GM12878 (cell line): ENCODE measurements around the gene NPAS4. TPM values are rescaled to one million over a fixed set of nuclear protein-coding genes. Genes with fewer than 3 reads are reported as not detected.

Experiments
- BCL3 ChIP-seq: IDR thresholded peaks from 2 replicates; pipeline ENCODE4 v1.6.1; 2011; ENCODE audit warnings: borderline replicate concordance, low read depth, mild to moderate bottlenecking, moderate library complexity, low read length; ENCODE audit not compliant: insufficient read depth, poor library complexity, severe bottlenecking
- BHLHE40 ChIP-seq, 2 experiments: fragments of 450-650 bp in 1 of 2; IDR thresholded peaks; 2 replicates each; pipeline ENCODE4 v1.6.1; 2011 to 2017; ENCODE audit warnings: low read depth in 2 of 2, borderline replicate concordance in 1 of 2, improper control_type of control experiment in 1 of 2, low read length in 1 of 2, mild to moderate bottlenecking in 1 of 2
- BRCA1 ChIP-seq: IDR thresholded peaks from 2 replicates; pipeline ENCODE4 v1.6.1; 2011; ENCODE audit warnings: low read depth, low read length, improper control_type of control experiment
- CHD1 ChIP-seq: IDR thresholded peaks from 2 replicates; pipeline ENCODE4 v1.6.1; 2012; ENCODE audit warnings: low read depth, low read length, improper control_type of control experiment
- CREB1 ChIP-seq: IDR thresholded peaks from 2 replicates; pipeline ENCODE4 v1.6.1; 2012; ENCODE audit warnings: low read depth, mild to moderate bottlenecking, inconsistent platforms
- CREM ChIP-seq: IDR thresholded peaks from 2 replicates; pipeline ENCODE4 v1.6.1; 2014; ENCODE audit warnings: antibody characterized with exemption, low read depth
- FOXM1 ChIP-seq: IDR thresholded peaks from 2 replicates; pipeline ENCODE4 v1.6.1; 2012; ENCODE audit warnings: low read depth, mild to moderate bottlenecking, inconsistent platforms, low read length, moderate library complexity
- JUNB ChIP-seq: IDR thresholded peaks from 2 replicates; pipeline ENCODE4 v1.6.1; 2016; ENCODE audit warnings: antibody characterized with exemption, mild to moderate bottlenecking
- KDM1A ChIP-seq: fragments of 200-600 bp; sonication (generic); IDR thresholded peaks from 2 replicates; pipeline ENCODE4 v1.6.1; 2016; ENCODE audit warnings: borderline replicate concordance
- NFXL1 ChIP-seq: fragments of 450-650 bp; IDR thresholded peaks from 2 replicates; pipeline ENCODE4 v1.6.1; 2017; ENCODE audit warnings: antibody characterized with exemption, mild to moderate bottlenecking, borderline replicate concordance
- NR2C2 ChIP-seq: IDR thresholded peaks from 2 replicates; pipeline ENCODE4 v1.6.1; 2011; ENCODE audit warnings: borderline replicate concordance, low read depth; ENCODE audit not compliant: control insufficient read depth, insufficient read length
- PAX5 ChIP-seq: IDR thresholded peaks from 2 replicates; pipeline ENCODE4 v1.6.1; 2011; ENCODE audit warnings: low read depth, low read length, borderline replicate concordance
- RAD21 ChIP-seq: IDR thresholded peaks from 2 replicates; pipeline ENCODE4 v1.6.1; 2011; ENCODE audit warnings: mild to moderate bottlenecking, low read depth, low read length, moderate library complexity; ENCODE audit not compliant: insufficient read depth
- RELA ChIP-seq: fragments of 450-650 bp; IDR thresholded peaks from 2 replicates; pipeline ENCODE4 v1.8.0; 2014; ENCODE audit warnings: borderline replicate concordance; ENCODE audit not compliant: partially characterized antibody
- SREBF1 ChIP-seq: IDR thresholded peaks from 2 replicates; pipeline ENCODE4 v1.6.1; 2012; ENCODE audit warnings: mild to moderate bottlenecking, low read length
- TARDBP ChIP-seq: IDR thresholded peaks from 2 replicates; pipeline ENCODE4 v1.6.1; 2016; ENCODE audit warnings: borderline replicate concordance
- TBL1XR1 ChIP-seq: IDR thresholded peaks from 2 replicates; pipeline ENCODE4 v1.6.1; 2012; ENCODE audit warnings: low read depth, low read length, improper control_type of control experiment
- polyA plus RNA-seq, 11 experiments: library from polyadenylated mRNA; depleted of rRNA in 4 of 11; unstranded in 6 of 11; stranded (reverse) in 5 of 11; fragments of >200 nt; fragmentation: Nextera tagmentation in 4 of 11; fragmentation: Illumina TruSeq in 1 of 11; extraction: Ambion mirVana in 4 of 11; extraction: Trizol in 1 of 11; gene quantifications; 1 replicate in 1 of 11; 2 replicates in 10 of 11; pipeline versions ENCODE4 v1.2.1 to v1.2.3, GENCODE V29; 2011 to 2016; ENCODE audit warnings: inconsistent platforms in 2 of 11, missing spikeins in 2 of 11, low read depth in 1 of 11
- total RNA-seq, 4 experiments: library from RNA; depleted of rRNA in 3 of 4; stranded (reverse); fragments of >200 nt in 3 of 4; fragmentation: Illumina TruSeq in 1 of 4; extraction: Trizol in 1 of 4; gene quantifications; 2 replicates each; pipeline versions ENCODE4 v1.2.1 to v1.2.3, GENCODE V29; 2013 to 2021
- TF ChIP-seq, protein P1 (sequence below): IDR thresholded peaks from 2 replicates; pipeline ENCODE4 v1.6.1; 2011; ENCODE audit warnings: mild to moderate bottlenecking, low read depth, low read length, moderate library complexity; ENCODE audit not compliant: insufficient replicate concordance
- TF ChIP-seq, protein P2 (sequence below): IDR thresholded peaks from 2 replicates; pipeline ENCODE4 v1.6.1; 2012; ENCODE audit warnings: low read depth, low read length, improper control_type of control experiment
- TF ChIP-seq, protein P3 (sequence below): fragments of 450-650 bp; formaldehyde crosslinking; IDR thresholded peaks from 2 replicates; pipeline ENCODE4 v1.4.0; 2020; ENCODE audit warnings: mild to moderate bottlenecking, moderate library complexity

The NPAS4 gene
- total and polyA plus RNA-seq, 10 of the 15 experiments (the other 5 are each of a cell fraction or from before 2014, with no cell fraction given): 0.03 to 0.18 (median 0.06) TPM; not detected in 7

DNA sequence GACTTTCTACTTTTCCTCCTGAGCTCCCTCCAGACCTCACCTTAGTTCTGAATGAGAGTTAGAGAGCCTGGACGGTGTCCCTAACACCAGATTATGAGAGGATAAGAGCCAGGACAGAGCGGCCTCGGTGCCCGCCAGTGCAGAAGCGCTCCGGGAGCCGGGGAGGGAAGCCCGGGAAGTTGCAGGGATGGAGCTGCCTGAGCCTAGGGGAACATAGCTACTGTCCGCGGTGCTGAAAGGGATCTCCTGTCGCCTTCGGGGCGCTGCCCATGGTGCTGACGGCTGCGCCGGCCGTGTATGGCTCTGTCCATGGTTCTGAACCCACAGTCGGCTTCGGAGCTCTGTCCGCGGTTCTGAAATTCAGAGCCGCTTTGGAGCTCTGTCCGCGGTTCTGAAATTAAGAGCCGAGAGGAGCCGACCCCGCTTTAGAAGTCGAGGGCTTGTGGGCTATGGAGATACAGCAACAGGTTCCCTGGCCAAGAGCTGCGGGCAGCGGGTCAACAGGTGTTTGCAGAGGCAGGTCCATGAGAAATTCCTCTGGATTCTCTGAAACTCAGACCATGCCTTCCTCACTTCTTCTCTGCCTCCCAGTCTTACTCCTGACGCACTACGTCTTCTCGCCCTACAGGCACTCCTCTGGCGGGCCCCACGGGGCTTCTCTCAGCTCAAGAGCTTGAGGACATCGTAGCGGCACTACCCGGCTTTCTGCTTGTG lies 814 bp downstream of the NPAS4 start (continued):
- no peak for TF ChIP-seq BCL3
- 0 out of 2 replicates have a peak, but pooled peaks have one; percentile 51 for TF ChIP-seq PAX5
- TF ChIP-seq, protein P1, sequence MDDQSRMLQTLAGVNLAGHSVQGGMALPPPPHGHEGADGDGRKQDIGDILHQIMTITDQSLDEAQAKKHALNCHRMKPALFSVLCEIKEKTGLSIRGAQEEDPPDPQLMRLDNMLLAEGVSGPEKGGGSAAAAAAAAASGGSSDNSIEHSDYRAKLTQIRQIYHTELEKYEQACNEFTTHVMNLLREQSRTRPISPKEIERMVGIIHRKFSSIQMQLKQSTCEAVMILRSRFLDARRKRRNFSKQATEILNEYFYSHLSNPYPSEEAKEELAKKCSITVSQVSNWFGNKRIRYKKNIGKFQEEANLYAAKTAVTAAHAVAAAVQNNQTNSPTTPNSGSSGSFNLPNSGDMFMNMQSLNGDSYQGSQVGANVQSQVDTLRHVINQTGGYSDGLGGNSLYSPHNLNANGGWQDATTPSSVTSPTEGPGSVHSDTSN: peak; percentile 66
- TF ChIP-seq, protein P2, sequence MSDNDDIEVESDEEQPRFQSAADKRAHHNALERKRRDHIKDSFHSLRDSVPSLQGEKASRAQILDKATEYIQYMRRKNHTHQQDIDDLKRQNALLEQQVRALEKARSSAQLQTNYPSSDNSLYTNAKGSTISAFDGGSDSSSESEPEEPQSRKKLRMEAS: peak; percentile 99
- no peak for TF ChIP-seq NR2C2
- TF ChIP-seq, protein P3, sequence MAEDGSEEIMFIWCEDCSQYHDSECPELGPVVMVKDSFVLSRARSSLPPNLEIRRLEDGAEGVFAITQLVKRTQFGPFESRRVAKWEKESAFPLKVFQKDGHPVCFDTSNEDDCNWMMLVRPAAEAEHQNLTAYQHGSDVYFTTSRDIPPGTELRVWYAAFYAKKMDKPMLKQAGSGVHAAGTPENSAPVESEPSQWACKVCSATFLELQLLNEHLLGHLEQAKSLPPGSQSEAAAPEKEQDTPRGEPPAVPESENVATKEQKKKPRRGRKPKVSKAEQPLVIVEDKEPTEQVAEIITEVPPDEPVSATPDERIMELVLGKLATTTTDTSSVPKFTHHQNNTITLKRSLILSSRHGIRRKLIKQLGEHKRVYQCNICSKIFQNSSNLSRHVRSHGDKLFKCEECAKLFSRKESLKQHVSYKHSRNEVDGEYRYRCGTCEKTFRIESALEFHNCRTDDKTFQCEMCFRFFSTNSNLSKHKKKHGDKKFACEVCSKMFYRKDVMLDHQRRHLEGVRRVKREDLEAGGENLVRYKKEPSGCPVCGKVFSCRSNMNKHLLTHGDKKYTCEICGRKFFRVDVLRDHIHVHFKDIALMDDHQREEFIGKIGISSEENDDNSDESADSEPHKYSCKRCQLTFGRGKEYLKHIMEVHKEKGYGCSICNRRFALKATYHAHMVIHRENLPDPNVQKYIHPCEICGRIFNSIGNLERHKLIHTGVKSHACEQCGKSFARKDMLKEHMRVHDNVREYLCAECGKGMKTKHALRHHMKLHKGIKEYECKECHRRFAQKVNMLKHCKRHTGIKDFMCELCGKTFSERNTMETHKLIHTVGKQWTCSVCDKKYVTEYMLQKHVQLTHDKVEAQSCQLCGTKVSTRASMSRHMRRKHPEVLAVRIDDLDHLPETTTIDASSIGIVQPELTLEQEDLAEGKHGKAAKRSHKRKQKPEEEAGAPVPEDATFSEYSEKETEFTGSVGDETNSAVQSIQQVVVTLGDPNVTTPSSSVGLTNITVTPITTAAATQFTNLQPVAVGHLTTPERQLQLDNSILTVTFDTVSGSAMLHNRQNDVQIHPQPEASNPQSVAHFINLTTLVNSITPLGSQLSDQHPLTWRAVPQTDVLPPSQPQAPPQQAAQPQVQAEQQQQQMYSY (CRISPR knock-in tag): peak; percentile 96
- no peak for TF ChIP-seq JUNB
- 0 out of 2 replicates have a peak, but pooled peaks have one; percentile 68 for TF ChIP-seq TBL1XR1
- TF ChIP-seq BHLHE40 (IDR thresholded peaks at IDR 0.05; ENCODE audit: borderline replicate concordance in 1 of 2, low read depth in 2 of 2, low read length in 1 of 2): peak in 1 of 2 experiments; percentile 36; a peak in 2 of 4 replicates
- no peak for TF ChIP-seq TARDBP
- TF ChIP-seq NFXL1: no peak
- peak; percentile 82 for TF ChIP-seq CREB1
- TF ChIP-seq KDM1A: no peak
- TF ChIP-seq RELA: peak; percentile 81
- TF ChIP-seq CHD1: no peak
- 0 out of 2 replicates have a peak, but pooled peaks have one; percentile 46 for TF ChIP-seq FOXM1
- peak; percentile 84 for TF ChIP-seq CREM
- peak; percentile 100 for TF ChIP-seq SREBF1
- TF ChIP-seq RAD21: no peak
- no peak for TF ChIP-seq BRCA1
